GM21367 (cell line): Measurements from ENCODE around the gene ID2.

ENCODE experiments used
- ATAC-seq: cut with Tn5 transposase; IDR thresholded peaks from one replicate; pipeline ENCODE4 v1.9.1; 2021; ENCODE audit not compliant: unreplicated experiment

ID2 gene

GRCh38 chr2:8667896-8668512 lies 13.9 kb upstream of the ID2 start:
- ATAC-seq = no peak

- no peak for ATAC-seq
These were observed 12.6 kb upstream of the ID2 start for GRCh38 chr2:8669157-8669817.

- ATAC-seq = no peak
These were observed 11.3 kb upstream of the ID2 start for GRCh38 chr2:8670580-8670979.

- ATAC-seq = no peak
These were observed 10.7 kb upstream of the ID2 start for GRCh38 chr2:8671176-8671575.

- ATAC-seq = no peak
These were observed 10.1 kb upstream of the ID2 start for GRCh38 chr2:8671802-8672201.

- ATAC-seq = no peak
These were observed 8.9 kb upstream of the ID2 start for GRCh38 chr2:8672940-8673339.

- no peak for ATAC-seq
These were observed 8.5 kb upstream of the ID2 start for GRCh38 chr2:8673381-8673780.

- no peak for ATAC-seq
These were observed 7.3 kb upstream of the ID2 start for GRCh38 chr2:8674420-8675009.

GRCh38 chr2:8675543-8675942 lies 6.3 kb upstream of the ID2 start:
- no peak for ATAC-seq

GRCh38 chr2:8676191-8676920 lies 5.5 kb upstream of the ID2 start:
- ATAC-seq = no peak

GRCh38 chr2:8676921-8677645 lies 4.8 kb upstream of the ID2 start:
- no peak for ATAC-seq

GRCh38 chr2:8677646-8678592 lies 3.9 kb upstream of the ID2 start:
- ATAC-seq = no peak

GRCh38 chr2:8678731-8679566 lies 2.9 kb upstream of the ID2 start:
- ATAC-seq = peak; percentile 67

- no peak for ATAC-seq
These were observed 2.4 kb upstream of the ID2 start for GRCh38 chr2:8679567-8679826.

- ATAC-seq = no peak
These were observed 1.8 kb upstream of the ID2 start for GRCh38 chr2:8679827-8680731.

GRCh38 chr2:8680822-8681760 lies 765 bp upstream of the ID2 start:
- ATAC-seq = no peak
